Muscle layer of duodenum (tissue), 2 donors: ENCODE data around the gene RAD50.

Experiments used
- H3K27ac ChIP-seq: one replicate; pipeline ENCODE4 v1.7.0; 2013; ENCODE audit warnings: mild to moderate bottlenecking, low read length
- H3K27me3 ChIP-seq: one replicate; pipeline ENCODE4 v1.7.0; 2013; ENCODE audit warnings: low read depth, mild to moderate bottlenecking, control low read depth, low read length
- H3K36me3 ChIP-seq, 2 donors: one replicate each; pipeline ENCODE4 v1.7.0; 2013; ENCODE audit warnings: low read length in 2 of 2, control low read depth in 1 of 2, mild to moderate bottlenecking in 1 of 2; ENCODE audit not compliant: insufficient read depth in 2 of 2, control insufficient read depth in 1 of 2
- H3K4me1 ChIP-seq, 2 donors: one replicate each; pipeline ENCODE4 v1.7.0; 2013; ENCODE audit warnings: low read length in 2 of 2, mild to moderate bottlenecking in 2 of 2, control low read depth in 1 of 2, moderate library complexity in 1 of 2; ENCODE audit not compliant: insufficient read depth in 2 of 2, control insufficient read depth in 1 of 2
- H3K4me3 ChIP-seq, 2 donors: one replicate each; pipeline ENCODE4 v1.7.0; 2013; ENCODE audit warnings: low read length in 2 of 2, low read depth in 1 of 2, mild to moderate bottlenecking in 1 of 2
- H3K9me3 ChIP-seq, 2 donors: one replicate each; pipeline ENCODE4 v1.7.0; 2013; ENCODE audit warnings: low read length in 2 of 2, control low read depth in 1 of 2, mild to moderate bottlenecking in 1 of 2; ENCODE audit not compliant: control insufficient read depth in 1 of 2
- donor health status: healthy.

Gene RAD50

GRCh38 chr5:132665574-132666080 lies 108.8 kb downstream of the RAD50 start:
- no peaks in the 10 kb centered on the region for H3K36me3 ChIP-seq
- no peaks in the 10 kb centered on the region for H3K4me1 ChIP-seq

GRCh38 chr5:132666310-132667123 lies 109.7 kb downstream of the RAD50 start:
- Histone ChIP-seq H3K27ac (no peak overlapping the region), H3K36me3 (no peaks in the 10 kb centered on the region), H3K4me3 (no peak overlapping the region), H3K9me3 (no peaks in the 10 kb centered on the region), H3K4me1 (no peaks in the 10 kb centered on the region), H3K27me3 (no peaks in the 10 kb centered on the region)

More at GRCh38 chr5:132665574-132666080, 108.8 kb downstream of the RAD50 start:
- Histone ChIP-seq H3K27ac (no peak overlapping the region), H3K4me3 (no peak overlapping the region), H3K9me3 (no peaks in the 10 kb centered on the region), H3K27me3 (no peaks in the 10 kb centered on the region)

DNA sequence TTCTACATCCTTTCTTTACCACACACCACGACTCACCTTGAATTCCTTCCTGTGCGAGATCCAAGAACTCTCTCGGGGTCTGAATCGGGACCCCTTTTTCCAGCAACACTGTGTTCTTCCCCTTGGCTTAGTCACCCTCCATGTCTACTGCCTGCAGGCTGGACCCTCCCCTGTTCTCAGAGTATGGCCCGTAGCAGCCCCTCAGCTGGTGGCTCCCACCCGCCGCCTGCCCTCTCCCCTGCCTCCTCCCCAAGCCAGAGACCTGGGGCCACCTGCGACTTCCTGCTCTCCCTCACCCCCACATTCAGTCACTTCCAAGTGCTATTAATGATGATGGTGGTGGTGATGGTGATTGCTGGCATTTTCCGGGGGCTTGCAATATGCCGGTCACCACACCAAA lies 110.5 kb downstream of the RAD50 start:
- H3K27me3 ChIP-seq = no peaks in the 10 kb centered on the region
- no peaks in the 10 kb centered on the region for H3K36me3 ChIP-seq
- no peak overlapping the region for H3K27ac ChIP-seq

DNA sequence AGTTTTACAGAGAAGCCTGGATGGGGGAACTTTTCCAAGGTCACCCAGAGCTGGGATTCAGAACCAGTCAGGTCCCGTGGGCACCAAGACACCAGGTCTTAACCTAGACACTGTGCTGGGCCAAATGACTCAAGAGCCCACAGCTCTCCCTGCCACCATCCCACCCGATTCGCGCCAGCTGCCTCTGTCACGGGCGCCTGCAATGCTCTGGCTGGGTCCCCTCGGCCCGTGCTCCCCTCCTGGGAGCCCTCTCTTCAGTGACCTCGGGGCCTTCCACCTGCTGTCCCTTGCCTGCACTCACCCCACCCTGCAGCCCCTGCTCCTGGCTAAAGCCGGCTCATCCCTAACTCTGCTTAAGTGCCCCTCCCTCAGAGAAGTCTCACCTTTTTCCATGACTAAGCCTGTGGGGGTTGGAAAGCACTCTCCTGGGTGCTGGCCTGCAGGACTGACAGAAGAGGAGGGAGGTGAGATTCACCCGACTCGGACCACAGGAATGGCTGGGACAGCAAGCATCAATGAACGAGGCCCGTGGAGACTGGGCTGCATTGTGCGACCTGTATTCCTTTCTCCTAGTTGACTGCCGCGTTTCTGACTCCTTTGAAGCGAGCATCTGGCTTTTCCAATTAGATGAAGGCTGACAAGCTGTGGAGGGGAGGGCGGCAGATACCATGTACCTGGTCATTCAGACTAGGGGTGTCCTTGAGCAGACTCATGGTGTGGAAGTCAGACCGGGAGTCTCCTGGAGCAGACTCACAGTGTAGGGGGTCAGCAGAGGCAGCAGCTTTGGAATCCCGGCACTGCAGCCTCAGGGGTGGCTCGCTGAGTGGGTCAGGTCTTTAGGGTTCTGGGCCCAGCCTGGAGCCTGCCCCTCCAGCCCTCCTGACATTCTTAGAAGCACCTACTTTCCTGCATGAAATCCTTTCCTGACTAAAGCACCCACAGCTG lies 111.3 kb downstream of the RAD50 start:
- H3K4me1 ChIP-seq = no peaks in the 10 kb centered on the region
- H3K27ac ChIP-seq = no peak overlapping the region
- no peaks in the 10 kb centered on the region for H3K36me3 ChIP-seq
- no peak overlapping the region for H3K4me3 ChIP-seq
- H3K27me3 ChIP-seq = no peaks in the 10 kb centered on the region
- no peaks in the 10 kb centered on the region for H3K9me3 ChIP-seq

More for the DNA sequence above, 110.5 kb downstream of the RAD50 start:
- Histone ChIP-seq H3K4me3 (no peak overlapping the region), H3K4me1 (no peaks in the 10 kb centered on the region), H3K9me3 (no peaks in the 10 kb centered on the region)

GRCh38 chr5:132668706-132669454 lies 112.1 kb downstream of the RAD50 start:
- Histone ChIP-seq H3K27me3 (no peaks in the 10 kb centered on the region), H3K4me3 (no peak overlapping the region), H3K9me3 (no peaks in the 10 kb centered on the region), H3K27ac (no peak overlapping the region), H3K36me3 (no peaks in the 10 kb centered on the region), H3K4me1 (no peaks in the 10 kb centered on the region)

GRCh38 chr5:132669455-132669820 lies 112.7 kb downstream of the RAD50 start:
- Histone ChIP-seq H3K9me3 (no peaks in the 10 kb centered on the region), H3K36me3 (no peaks in the 10 kb centered on the region), H3K27me3 (no peaks in the 10 kb centered on the region), H3K27ac (no peak overlapping the region), H3K4me1 (no peaks in the 10 kb centered on the region), H3K4me3 (no peak overlapping the region)

GRCh38 chr5:132669966-132670882 lies 113.4 kb downstream of the RAD50 start:
- H3K27me3 ChIP-seq = no peaks in the 10 kb centered on the region
- no peaks in the 10 kb centered on the region for H3K4me1 ChIP-seq
- H3K9me3 ChIP-seq = no peaks in the 10 kb centered on the region
- no peak overlapping the region for H3K4me3 ChIP-seq
- no peaks in the 10 kb centered on the region for H3K36me3 ChIP-seq
- no peak overlapping the region for H3K27ac ChIP-seq

DNA sequence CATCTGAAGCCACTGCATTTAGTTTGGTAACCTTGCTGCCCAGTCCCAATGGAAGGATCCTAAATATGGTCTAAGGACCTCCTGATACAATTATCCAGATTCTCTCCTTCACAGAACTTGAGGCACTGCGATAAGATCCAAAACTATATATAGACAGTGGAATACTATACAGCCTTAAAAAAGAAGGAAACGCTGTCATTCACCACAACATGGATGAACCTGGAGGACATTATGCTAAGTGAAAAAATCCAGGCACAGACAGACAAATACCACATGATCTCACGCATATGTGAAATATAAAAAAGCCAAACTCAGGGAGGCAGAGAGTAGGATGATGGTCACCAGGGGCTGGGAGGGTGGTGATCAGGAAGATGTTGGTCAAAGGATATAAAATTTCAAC lies 114.2 kb downstream of the RAD50 start:
- no peaks in the 10 kb centered on the region for H3K36me3 ChIP-seq
- no peak overlapping the region for H3K27ac ChIP-seq
- H3K4me1 ChIP-seq = no peaks in the 10 kb centered on the region
- no peaks in the 10 kb centered on the region for H3K27me3 ChIP-seq
- no peaks in the 10 kb centered on the region for H3K9me3 ChIP-seq
- H3K4me3 ChIP-seq = no peak overlapping the region

DNA sequence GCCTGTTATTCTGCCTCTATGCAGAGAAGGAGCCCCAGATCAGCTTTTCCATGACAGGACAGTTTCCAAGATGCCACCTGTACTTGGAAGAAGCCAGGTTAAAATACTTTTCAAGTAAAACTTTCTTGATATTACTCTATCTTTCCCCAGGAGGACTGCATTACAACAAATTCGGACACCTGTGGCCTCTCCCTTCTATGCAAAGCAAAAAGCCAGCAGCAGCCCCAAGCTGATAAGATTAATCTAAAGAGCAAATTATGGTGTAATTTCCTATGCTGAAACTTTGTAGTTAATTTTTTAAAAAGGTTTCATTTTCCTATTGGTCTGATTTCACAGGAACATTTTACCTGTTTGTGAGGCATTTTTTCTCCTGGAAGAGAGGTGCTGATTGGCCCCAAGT lies 116.7 kb downstream of the RAD50 start:
- no peaks in the 10 kb centered on the region for H3K36me3 ChIP-seq
- no peak overlapping the region for H3K27ac ChIP-seq
- no peaks in the 10 kb centered on the region for H3K4me1 ChIP-seq
- H3K9me3 ChIP-seq = no peaks in the 10 kb centered on the region
- no peak overlapping the region for H3K4me3 ChIP-seq
- H3K27me3 ChIP-seq = no peaks in the 10 kb centered on the region

- peak within 1 kb of the TSS; percentile 53 for H3K27ac ChIP-seq
- H3K4me3 ChIP-seq = peak within 1 kb of the TSS in 1 of 2 donors; percentile 3
- H3K27me3 ChIP-seq = no peaks in the 10 kb centered on the region
- no peaks in the 10 kb centered on the region for H3K9me3 ChIP-seq
- H3K4me1 ChIP-seq = no peaks in the 10 kb centered on the region
- H3K36me3 ChIP-seq = no peaks in the 10 kb centered on the region
Measured at GRCh38 chr5:132673939-132674630, 117.3 kb downstream of the RAD50 start, which contains the start of gene IL4. TSS of gene IL4 (plus strand) at chr5:132673989. CDS start at chr5:132674051, 62 bp downstream.
